HepG2 (cell line): Measurements from ENCODE around the gene MMP25. TPM values are rescaled to one million over a fixed set of nuclear protein-coding genes. Genes with fewer than 3 reads are reported as not detected.

Source experiments
- ATAC-seq: fragments of 200-7000 bp; cut with Tn5 transposase; 3 replicates; pipeline ENCODE4 v1.9.1; 2020; ENCODE audit warnings: mild to moderate bottlenecking, moderate library complexity
- BruUV-seq: library from RNA; stranded (reverse); fragments of 400-500 nt; replicated peaks from 2 replicates; lab custom pipeline; 2021; lab: Mats Ljungman, UMichigan
- CTCF ChIA-PET: fragments of 300-600 bp; formaldehyde crosslinking; extraction: SDS; loops from one replicate; lab custom pipeline; 2021; ENCODE audit warnings: low total read pairs, inconsistent platforms, low intra/inter-chr PET ratio; lab: Yijun Ruan, JAX
- POLR2A ChIA-PET: fragments of 350-600 bp; sonication (Branson Sonifier 250); formaldehyde crosslinking; loops from one replicate; lab custom pipeline; 2020; ENCODE audit warnings: antibody characterized with exemption, inconsistent platforms; lab: Yijun Ruan, JAX
- DNase-seq: peaks from one replicate; pipeline ENCODE4 v3.0.0-alpha.2; 2015; ENCODE audit warnings: low spot score
- FAIRE-seq: peaks from 3 replicates; lab custom pipeline; 2011; peaks lifted over from hg19 to GRCh38; lab: Jason Lieb, UNC
- H2AFZ ChIP-seq: one replicate; pipeline ENCODE4 v1.6.1; 2011; ENCODE audit warnings: low read length, inconsistent platforms
- H3K27ac ChIP-seq: fragments of 300-600 bp; 3 replicates; pipeline ENCODE4 v1.8.0; 2011; ENCODE audit warnings: mixed run types, mild to moderate bottlenecking, mixed read lengths, low read length, inconsistent platforms; ENCODE audit not compliant: insufficient read depth; ENCODE audit errors: extremely low read length
- H3K27me3 ChIP-seq, 2 experiments: fragments of 200-600 bp in 1 of 2; 2 replicates in 1 of 2; 3 replicates in 1 of 2; pipeline versions ENCODE4 v1.6.0 to v1.8.0; 2011; ENCODE audit warnings: low read length in 2 of 2, mild to moderate bottlenecking in 2 of 2, moderate library complexity in 2 of 2, inconsistent platforms in 1 of 2; ENCODE audit not compliant: insufficient read depth in 2 of 2, control insufficient read depth in 1 of 2
- H3K36me3 ChIP-seq, 2 experiments: fragments of 200-600 bp in 1 of 2; replicated peaks in 1 of 2; 2 replicates in 1 of 2; 3 replicates in 1 of 2; pipeline versions ENCODE4 v1.5.1 to v1.8.0; 2011; ENCODE audit warnings: low read length in 2 of 2, inconsistent platforms in 1 of 2; ENCODE audit not compliant: insufficient read depth in 2 of 2, control insufficient read depth in 1 of 2
- H3K4me1 ChIP-seq: 2 replicates; pipeline ENCODE4 v1.5.1; 2012; ENCODE audit warnings: low read length, inconsistent platforms; ENCODE audit not compliant: insufficient read depth
- H3K4me2 ChIP-seq: 2 replicates; pipeline ENCODE4 v1.6.0; 2011; ENCODE audit warnings: low read depth, low read length, inconsistent platforms
- H3K4me3 ChIP-seq, 3 experiments: fragments of 200-600 bp in 1 of 3; sonication (generic), shearing (Covaris generic) in 1 of 3; replicated peaks in 1 of 3; 2 replicates each; pipeline ENCODE4 v1.5.1; 2011 to 2016; ENCODE audit warnings: low read length in 3 of 3, inconsistent platforms in 2 of 3, low read depth in 2 of 3, mild to moderate bottlenecking in 2 of 3, control low read depth in 1 of 3, mixed read lengths in 1 of 3; ENCODE audit not compliant: insufficient read depth in 1 of 3
- H3K79me2 ChIP-seq: one replicate; pipeline ENCODE4 v1.6.1; 2011; ENCODE audit warnings: low read length, inconsistent platforms; ENCODE audit not compliant: insufficient read depth
- H3K9ac ChIP-seq: 2 replicates; pipeline ENCODE4 v1.6.0; 2011; ENCODE audit warnings: mild to moderate bottlenecking, low read depth, low read length, inconsistent platforms; ENCODE audit not compliant: insufficient read depth
- H3K9me3 ChIP-seq: 2 replicates; pipeline ENCODE4 v1.5.1; 2012; ENCODE audit warnings: mild to moderate bottlenecking, low read length
- H4K20me1 ChIP-seq: 2 replicates; pipeline ENCODE4 v1.6.0; 2011; ENCODE audit warnings: inconsistent platforms, mild to moderate bottlenecking, low read length, moderate library complexity; ENCODE audit not compliant: insufficient read depth
- AGO1 ChIP-seq: fragments of 200-400 bp; formaldehyde crosslinking; IDR thresholded peaks from 2 replicates; pipeline ENCODE4 v1.6.1; 2017; ENCODE audit warnings: mild to moderate bottlenecking, low read depth, low read length, moderate library complexity; ENCODE audit not compliant: poor library complexity, severe bottlenecking
- ARID5B ChIP-seq: IDR thresholded peaks from 2 replicates; pipeline ENCODE4 v1.4.0; 2020; ENCODE audit warnings: mild to moderate bottlenecking, missing genetic modification reagents
- DMTF1 ChIP-seq: sonication (generic); formaldehyde crosslinking; IDR thresholded peaks from 2 replicates; pipeline ENCODE4 v1.4.0; 2020; ENCODE audit warnings: mild to moderate bottlenecking, missing genetic modification reagents
- MYNN ChIP-seq: sonication (generic); formaldehyde crosslinking; IDR thresholded peaks from 2 replicates; pipeline ENCODE4 v1.4.0; 2020; ENCODE audit warnings: mild to moderate bottlenecking, low read depth, missing genetic modification reagents
- NR2C2 ChIP-seq: sonication (generic); formaldehyde crosslinking; IDR thresholded peaks from 2 replicates; pipeline ENCODE4 v1.4.0; 2020; ENCODE audit warnings: missing genetic modification reagents, mild to moderate bottlenecking, moderate library complexity, borderline replicate concordance
- PAX8 ChIP-seq: sonication (generic); formaldehyde crosslinking; IDR thresholded peaks from 2 replicates; pipeline ENCODE4 v1.8.0; 2022; ENCODE audit warnings: mild to moderate bottlenecking, missing genetic modification reagents, borderline replicate concordance
- SMAD3 ChIP-seq: sonication (generic); formaldehyde crosslinking; IDR thresholded peaks from 2 replicates; pipeline ENCODE4 v1.4.0; 2020; ENCODE audit warnings: missing genetic modification reagents
- SRSF4 ChIP-seq: fragments of 200-400 bp; formaldehyde crosslinking; IDR thresholded peaks from one replicate; pipeline ENCODE4 v1.6.1; 2018; ENCODE audit warnings: mild to moderate bottlenecking, low read depth, low read length, moderate library complexity; ENCODE audit not compliant: poor library complexity, severe bottlenecking
- SRY ChIP-seq: sonication (generic); formaldehyde crosslinking; IDR thresholded peaks from 2 replicates; pipeline ENCODE4 v1.8.0; 2022; ENCODE audit warnings: mild to moderate bottlenecking, missing genetic modification reagents
- ZBTB37 ChIP-seq: sonication (generic); formaldehyde crosslinking; IDR thresholded peaks from 2 replicates; pipeline ENCODE4 v1.4.0; 2020; ENCODE audit warnings: mild to moderate bottlenecking, missing genetic modification reagents
- ZFP37 ChIP-seq: sonication (generic); formaldehyde crosslinking; IDR thresholded peaks from 2 replicates; pipeline ENCODE4 v1.4.0; 2020; ENCODE audit warnings: missing genetic modification reagents, borderline replicate concordance
- ZFX ChIP-seq: sonication (generic); formaldehyde crosslinking; IDR thresholded peaks from 2 replicates; pipeline ENCODE4 v1.4.0; 2020; ENCODE audit warnings: mild to moderate bottlenecking, low read depth, missing genetic modification reagents, moderate library complexity
- ZNF274 ChIP-seq: sonication (generic); formaldehyde crosslinking; IDR thresholded peaks from 2 replicates; pipeline ENCODE4 v1.5.1; 2020; ENCODE audit warnings: mild to moderate bottlenecking, missing genetic modification reagents
- ZNF749 ChIP-seq: sonication (generic); formaldehyde crosslinking; IDR thresholded peaks from 2 replicates; pipeline ENCODE4 v1.8.0; 2022; ENCODE audit warnings: mild to moderate bottlenecking, missing genetic modification reagents, moderate library complexity, borderline replicate concordance
- WGBS: methylation state at CpG from one replicate; pipeline ENCODE4 v1.1.6; 2017; ENCODE audit warnings: low lambda C conversion rate; 5-methylcytosine and 5-hydroxymethylcytosine counted together
- in situ Hi-C: cut with HindIII; loops from 2 replicates; pipeline ENCODE4 v1.10.0; 2017; ENCODE audit warnings: low pct_unique_long_range_greater_than_20kb; ENCODE audit not compliant: extremely low pct_ligation_motif_present
- intact Hi-C: fragments of 100-400 bp; cut with micrococcal nuclease; formaldehyde crosslinking; loops from one replicate; pipeline ENCODE4 v1.10.0; 2022; ENCODE audit not compliant: unreplicated experiment
- polyA plus RNA-seq, 8 experiments: library from polyadenylated mRNA; depleted of rRNA in 3 of 8; stranded (reverse) in 7 of 8; unstranded in 1 of 8; fragments of >200 nt; fragmentation: Illumina TruSeq in 4 of 8; extraction: Trizol in 4 of 8; gene quantifications; 2 replicates each; pipeline versions ENCODE4 v1.2.1 to v1.2.3, GENCODE V29; 2011 to 2016; ENCODE audit warnings: low read depth in 4 of 8, missing spikeins in 1 of 8, mixed read lengths in 1 of 8; ENCODE audit not compliant: insufficient read depth in 1 of 8
- total RNA-seq, 5 experiments: library from RNA; depleted of rRNA; stranded (reverse); fragments of >200 nt; fragmentation: Illumina TruSeq; extraction: Trizol; gene quantifications; 2 replicates each; pipeline ENCODE4 v1.2.3, GENCODE V29; 2016; ENCODE audit warnings: low read depth in 1 of 5

The MMP25 gene
- total and polyA plus RNA-seq, 2 of the 13 experiments (the other 11 are each of a cell fraction or from before 2014, with no cell fraction given) = 0.04 to 0.08 TPM

- TF ChIP-seq AGO1 (peak; percentile 24), ZFX (0 out of 2 replicates have a peak, but pooled peaks have one; percentile 15)
These were observed at the start of gene MMP25 (continued) for GRCh38 chr16:3045758-3046640.

- CTCF ChIA-PET = no interaction called here
- ATAC-seq (no peak), DNase-seq (no peak), FAIRE-seq (no peak)
- Histone ChIP-seq H3K27ac (no peak overlapping the region), H3K9me3 (no peaks in the 10 kb centered on the region), H3K4me3 (no peak overlapping the region), H3K36me3 (no peaks in the 10 kb centered on the region), H3K27me3 (no peaks in the 10 kb centered on the region), H4K20me1 (no peaks in the 10 kb centered on the region), H3K4me1 (peaks cover 11% of the 10 kb centered on the region), H3K79me2 (no peaks in the 10 kb centered on the region), H3K9ac (no peak overlapping the region), H3K4me2 (no peak overlapping the region), H2AFZ (no peak overlapping the region)
- WGBS = 84% methylated on average over 6 of the region's 6 CpGs
- intact Hi-C loops (no loop called here), in situ Hi-C loops (no loop called here)
- no TSS peak for BruUV-seq
- POLR2A ChIA-PET = interaction anchor here (0.9 to 2.0 kb wide), 3 partner anchors 21 to 46 kb away, joined by 3 to 5 read pairs (median 4); partner anchors contain the start of genes HCFC1R1 and THOC6
- no peak for TF ChIP-seq SRY (CRISPR knock-in tag)
- no peak for TF ChIP-seq SRSF4
- no peak for TF ChIP-seq DMTF1 (CRISPR knock-in tag)
- TF ChIP-seq PAX8 (CRISPR knock-in tag) = no peak
- no peak for TF ChIP-seq ZNF749 (CRISPR knock-in tag)
- TF ChIP-seq ZFP37 = no peak
- TF ChIP-seq SMAD3 = no peak
- TF ChIP-seq ARID5B (CRISPR knock-in tag) = no peak
- TF ChIP-seq MYNN (CRISPR knock-in tag) = no peak
- no peak for TF ChIP-seq ZNF274 (CRISPR knock-in tag)
- TF ChIP-seq NR2C2 (CRISPR knock-in tag) = no peak
- no peak for TF ChIP-seq ZBTB37 (CRISPR knock-in tag)
These were observed 46.4 kb upstream of the MMP25 start for GRCh38 chr16:2999929-3000328.
